Stimulated activated CD4-positive, alpha-beta T cell treated with anti-CD3 and anti-CD28 coated beads, Interleukin-12 subunit alpha, Interleukin-12 subunit beta, amount 100 ng/mL, for 4 hours (primary cell): ENCODE measurements around the gene BUB3.

Experiments used
- DNase-seq: peaks from one replicate; pipeline ENCODE4 v3.0.0-alpha.2; 2020

BUB3 gene

DNA sequence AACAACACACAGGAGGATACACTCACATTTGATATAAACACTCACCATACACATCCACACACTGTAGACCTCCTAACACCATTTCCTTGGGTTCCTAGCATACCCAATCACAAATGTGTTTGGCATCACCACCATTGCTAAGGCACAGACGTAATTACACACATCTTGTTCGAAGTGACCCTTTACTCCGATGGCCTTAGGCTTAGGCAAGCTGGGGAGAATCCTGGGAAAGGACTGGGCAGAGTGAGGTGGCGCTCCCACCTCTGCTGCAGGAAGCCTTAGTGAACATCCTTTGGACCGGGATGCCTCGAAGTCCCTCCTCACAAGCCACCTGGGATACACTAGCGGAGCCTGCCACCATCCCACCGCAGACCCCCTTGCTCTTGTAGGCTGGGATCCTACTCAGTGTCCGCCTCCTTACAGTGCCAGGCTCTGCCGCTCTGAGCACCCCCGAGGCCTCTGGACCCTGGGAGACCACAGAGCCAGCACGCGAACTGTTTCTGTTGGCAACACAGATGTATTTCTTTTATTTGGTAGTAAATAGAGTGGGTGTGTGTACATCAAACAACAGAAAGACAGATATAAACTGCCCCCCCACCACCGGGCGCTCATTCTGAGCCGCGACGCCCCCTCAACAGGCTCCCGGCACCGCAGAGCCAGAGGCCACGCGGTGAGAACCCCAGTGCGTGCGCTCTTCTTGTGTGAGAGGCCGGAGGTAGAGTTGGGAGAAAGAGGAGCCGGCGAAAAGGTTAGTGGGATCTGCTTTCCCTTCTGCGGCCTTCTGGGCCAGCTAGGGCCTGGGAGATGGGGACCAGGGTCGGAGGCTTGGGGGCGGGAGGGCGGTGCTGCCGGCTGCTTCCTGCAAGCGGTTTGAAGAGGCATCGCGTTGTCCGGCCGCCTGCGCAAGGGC, 12.2 kb upstream of the BUB3 start:
- DNase-seq, result no peak

DNA sequence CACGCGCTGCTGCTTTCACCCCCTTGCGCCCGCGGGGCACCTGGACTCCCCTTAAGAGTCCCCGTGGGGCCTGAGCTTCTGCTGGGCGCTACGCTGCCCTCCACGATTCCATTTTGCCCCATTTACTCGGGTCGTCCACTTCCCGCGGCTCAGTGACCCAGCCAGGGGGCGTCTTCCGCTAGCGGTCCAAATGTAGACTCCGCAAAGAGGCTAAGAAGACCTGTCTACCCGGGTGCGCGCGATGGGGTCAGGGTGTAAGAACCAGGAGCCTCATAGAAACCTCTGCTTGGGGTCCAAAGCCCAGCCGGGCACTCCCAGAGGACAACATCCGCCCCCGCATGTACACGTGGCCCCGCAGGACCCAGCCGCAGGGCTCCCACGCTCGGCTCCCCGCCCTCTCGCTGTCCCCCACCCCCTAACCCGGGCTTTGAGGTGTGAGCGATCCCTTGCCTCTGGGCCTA, 11.5 kb upstream of the BUB3 start:
- DNase-seq, result no peak

DNA sequence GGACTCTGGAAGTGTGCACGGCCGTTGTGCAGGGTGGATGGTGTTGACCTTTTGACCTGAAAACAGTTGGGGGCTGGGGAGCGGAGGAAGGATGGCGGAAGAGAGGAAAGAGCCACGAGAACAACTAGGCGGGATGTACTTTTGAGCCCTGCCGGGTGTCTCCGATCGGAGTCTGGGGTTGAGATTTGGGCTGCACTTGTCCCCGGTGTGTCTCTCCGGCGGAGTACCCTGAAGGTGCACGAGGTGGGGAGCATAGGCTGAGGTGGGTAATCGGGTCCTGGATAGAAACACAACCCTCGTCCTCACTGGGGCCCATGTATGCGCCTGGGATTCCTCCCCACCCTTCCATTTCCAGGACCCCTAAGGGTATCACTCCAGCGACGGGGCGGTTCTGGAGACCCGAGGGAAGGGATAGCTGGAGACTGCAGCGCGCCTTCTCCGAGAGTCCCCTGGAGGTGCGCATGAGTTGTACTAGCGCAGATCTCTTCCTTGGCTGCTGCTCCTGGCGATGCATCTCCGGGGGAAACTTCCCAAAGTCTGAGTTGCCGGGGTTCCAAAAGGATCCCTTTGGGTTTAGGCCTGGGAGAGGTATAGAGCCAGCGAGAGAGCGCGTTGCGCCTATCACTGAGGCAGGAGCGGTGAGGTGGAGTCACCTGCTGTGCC, 10.9 kb upstream of the BUB3 start:
- DNase-seq, result no peak

DNA sequence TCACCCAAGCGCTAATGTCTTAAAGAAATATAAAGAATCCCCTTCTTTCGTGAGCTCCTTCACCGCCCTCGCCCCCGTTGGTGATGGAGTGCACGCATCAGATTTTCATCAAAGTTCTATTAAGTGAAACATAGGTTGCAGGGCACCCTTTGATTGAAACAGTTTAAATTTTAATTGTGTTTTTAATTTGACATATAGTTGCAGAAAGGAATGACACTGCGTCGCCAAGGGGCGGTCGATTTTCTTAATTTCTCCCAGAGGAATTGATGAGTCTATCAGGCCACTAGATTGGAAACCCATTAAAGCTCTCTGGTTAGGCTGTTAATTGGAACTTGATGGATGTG, 10.4 kb upstream of the BUB3 start:
- DNase-seq, result no peak

DNA sequence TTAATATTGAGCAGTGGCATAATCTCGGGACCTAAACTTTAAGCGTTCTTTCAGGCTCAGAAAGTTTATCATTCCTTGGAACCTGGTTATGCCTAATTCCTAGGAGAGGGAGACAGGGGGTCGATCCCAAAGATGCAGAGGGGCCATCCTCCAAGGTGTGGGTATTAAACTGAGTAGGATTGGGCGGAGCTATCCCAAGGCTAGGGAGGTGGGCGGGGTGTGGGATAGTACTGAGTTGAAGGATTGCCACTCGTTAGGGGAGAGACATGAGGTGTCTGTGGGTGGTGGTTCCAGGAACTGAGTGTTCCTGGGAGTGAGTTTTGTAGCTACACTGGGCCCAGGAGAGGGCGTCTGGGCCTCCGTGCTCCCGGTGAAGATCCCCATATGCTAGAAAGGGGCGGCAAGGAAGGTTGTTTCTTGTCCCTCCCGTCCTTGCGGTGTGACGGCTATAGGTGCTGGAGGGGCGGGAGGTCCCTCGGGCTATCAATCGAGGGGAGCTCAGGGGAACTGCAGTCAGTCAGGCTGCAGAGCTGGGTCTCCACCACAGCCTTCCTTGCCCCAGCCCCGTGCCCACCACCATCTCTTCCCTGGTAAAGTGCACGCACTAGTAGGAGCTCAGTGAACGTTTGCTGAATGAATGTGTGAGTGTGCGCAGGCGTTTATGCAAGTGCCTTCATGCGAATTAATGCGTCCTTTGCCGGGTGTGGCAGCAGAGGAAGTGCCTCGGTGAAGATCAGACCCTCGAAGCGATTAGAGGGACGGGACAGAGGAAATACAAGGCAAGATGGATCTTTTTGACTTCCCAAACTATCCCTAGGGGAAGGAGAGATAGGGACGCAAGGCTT, 9.3 kb upstream of the BUB3 start:
- no peak for DNase-seq

DNA sequence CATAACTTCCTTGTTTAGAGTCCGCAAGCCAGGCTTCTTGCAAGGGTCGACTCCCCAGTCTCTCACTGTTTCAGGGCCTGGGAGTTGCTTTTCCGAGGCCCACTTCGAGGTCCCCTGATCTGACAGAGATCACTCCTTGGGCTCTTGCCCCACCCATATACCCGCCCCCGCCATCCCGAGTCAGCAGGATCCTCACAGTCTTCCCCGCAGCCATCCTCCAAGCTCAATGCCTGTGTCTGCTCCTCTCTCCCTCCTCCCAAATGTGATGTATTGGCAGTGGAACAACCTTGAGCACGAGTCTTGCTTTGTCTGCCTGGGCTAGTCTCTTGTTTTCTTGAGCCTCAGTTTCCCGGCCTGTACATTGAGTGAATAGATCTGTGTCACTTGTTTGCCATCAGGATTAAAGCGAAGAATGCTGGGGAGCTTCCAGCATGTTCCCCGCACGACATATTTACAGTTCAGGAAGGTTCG, 8.6 kb upstream of the BUB3 start:
- DNase-seq, result no peak

DNA sequence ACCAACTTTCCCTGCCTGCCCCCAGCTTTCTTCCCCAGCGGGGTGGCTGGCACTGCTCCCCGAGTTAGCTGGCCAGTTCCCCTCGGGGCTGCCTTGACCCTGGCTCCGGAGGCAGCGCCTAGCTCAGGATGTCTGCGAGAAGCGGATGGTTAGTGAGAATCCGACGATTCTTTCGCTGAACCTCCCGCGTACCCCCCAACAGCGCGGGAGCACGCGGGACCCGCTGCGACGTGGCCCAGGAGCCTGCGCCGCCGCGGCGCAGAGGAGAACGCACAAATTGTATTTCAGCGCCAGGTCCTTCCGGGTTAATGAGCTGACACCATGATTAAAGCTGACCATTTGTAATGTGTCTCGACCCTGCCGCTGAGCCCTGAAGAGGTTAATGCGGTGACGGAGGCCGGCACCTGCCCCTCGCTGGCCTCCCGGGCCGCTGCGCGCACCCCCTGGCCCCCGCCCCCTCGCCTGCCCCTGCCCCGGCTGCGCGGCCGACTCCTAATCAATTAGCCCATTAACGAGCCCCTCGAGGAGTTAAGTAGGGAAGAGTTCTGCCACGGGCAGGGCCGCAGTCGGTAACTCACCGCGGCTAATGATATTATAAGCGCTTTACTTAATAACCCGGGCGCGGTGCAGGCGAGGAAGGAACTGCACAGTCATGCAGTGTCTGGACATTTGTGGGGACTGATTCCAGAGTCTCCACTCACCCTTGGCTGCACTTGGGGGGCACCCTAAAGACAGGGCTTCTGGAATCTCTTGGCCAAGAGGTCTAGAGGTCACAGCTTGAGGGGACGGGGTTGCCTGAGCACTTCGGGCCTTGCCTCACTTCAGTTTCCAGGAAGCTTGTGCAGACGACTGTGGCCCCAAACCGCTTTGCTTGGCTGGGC, 7.9 kb upstream of the BUB3 start:
- DNase-seq, result no peak

DNA sequence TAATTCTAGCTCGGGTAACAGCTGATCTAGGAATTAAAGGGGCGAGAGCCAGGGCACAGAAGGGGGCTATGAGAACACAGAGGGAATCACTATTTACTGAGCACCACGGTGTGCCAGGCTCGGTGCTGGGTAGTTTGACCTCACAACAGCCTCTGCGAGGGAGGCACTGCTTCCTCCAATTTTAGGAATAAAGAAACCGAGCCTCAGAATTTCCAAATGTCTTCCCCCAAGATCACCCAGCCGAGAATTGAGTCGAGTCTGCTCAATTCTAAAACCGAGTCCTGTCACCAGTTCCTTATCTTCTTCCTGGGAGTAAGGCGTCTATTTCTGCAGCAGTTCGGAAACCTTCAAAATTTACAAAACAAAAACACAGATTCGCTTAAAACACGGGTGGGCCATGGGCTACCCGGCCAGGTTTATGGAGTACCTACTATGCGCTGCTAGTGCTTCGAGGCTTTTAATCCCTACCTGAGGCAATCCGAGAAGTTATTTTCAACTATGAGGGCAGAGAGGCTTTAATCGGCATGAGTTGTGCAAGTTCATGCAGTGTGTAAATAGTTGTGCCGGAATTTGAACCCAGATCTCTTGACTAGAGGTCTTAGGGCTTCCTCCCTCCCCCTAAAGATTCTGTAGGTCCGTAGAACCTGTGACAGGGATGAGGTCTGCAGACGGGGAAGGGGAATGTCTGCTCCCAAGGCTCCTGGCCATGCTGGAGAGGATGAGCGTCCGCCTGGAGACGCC, 7.1 kb upstream of the BUB3 start:
- no peak for DNase-seq

DNA sequence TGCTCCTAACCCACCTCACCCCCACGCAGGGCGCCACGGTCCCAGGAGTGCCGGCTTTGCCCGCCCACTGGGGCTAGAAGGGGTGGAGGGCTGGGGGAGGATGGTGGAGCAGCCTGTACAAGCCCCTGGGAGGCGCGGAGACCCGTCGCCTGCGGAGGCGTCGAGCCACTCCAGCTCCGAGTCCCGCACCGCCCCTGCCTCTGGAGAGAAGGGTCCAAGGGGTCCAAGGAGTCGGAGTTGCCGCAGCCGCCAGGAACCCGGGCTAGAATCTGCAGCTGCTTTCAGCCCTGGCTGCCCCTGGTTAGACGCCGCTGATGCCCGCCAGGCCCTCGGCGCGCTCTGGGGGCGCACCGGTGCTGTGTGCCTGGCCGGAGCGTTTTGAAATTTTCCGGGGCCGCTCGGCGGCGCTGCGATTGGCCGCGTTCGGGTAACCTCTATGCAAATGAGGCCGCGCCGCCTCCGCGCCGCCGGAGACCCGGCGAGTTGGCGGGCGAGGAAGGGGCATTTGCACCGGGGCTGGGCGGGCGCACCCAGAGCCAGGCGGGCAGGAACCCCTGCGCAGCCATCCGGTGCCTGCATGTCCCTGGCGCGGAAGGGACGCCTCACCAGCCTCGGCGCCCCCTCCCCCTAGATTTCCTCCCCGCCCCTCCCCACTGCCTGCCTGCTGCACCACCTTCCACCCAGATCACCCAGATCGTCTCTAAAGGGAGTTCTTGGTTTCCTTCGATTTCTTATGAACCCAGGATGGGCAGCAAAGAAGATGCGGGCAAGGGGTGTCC, 6.4 kb upstream of the BUB3 start, which contains the start of gene HMX2:
TSS of gene HMX2 (plus strand) at position 502 of the 779 bp plus-strand sequence. CDS start at position 745, 243 bp downstream.
- DNase-seq, result no peak

DNA sequence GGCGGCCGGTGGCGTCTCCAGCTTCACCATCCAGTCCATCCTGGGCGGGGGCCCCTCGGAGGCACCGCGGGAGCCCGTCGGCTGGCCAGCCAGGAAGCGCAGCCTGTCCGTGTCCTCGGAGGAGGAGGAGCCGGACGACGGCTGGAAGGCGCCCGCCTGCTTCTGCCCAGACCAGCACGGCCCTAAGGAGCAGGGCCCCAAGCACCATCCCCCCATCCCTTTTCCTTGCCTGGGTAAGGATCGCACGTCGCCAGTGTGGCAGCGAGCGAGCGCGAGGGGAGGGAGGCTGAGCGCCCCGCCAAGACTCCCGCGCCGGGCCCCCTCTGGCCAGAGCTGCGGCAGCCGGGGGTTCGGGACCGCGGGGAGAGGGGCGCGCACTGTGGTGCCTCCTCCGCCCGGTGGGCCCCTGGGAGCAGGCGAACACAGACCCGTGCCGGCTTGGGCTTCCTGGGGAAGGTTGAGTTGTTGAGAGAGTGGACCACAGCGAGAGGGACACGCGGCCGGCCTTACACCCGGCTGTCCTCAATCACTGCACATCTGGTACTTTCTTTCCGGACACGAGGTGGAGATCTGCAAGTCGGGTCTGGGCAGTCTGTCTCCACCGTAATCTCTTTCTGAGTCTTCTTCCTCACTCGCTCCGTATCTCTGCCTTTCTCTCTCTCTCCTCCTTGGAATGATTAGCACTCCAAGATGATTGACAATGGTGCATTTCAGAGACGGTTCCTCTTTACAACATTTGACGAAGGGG, 5.6 kb upstream of the BUB3 start:
- no peak for DNase-seq

DNA sequence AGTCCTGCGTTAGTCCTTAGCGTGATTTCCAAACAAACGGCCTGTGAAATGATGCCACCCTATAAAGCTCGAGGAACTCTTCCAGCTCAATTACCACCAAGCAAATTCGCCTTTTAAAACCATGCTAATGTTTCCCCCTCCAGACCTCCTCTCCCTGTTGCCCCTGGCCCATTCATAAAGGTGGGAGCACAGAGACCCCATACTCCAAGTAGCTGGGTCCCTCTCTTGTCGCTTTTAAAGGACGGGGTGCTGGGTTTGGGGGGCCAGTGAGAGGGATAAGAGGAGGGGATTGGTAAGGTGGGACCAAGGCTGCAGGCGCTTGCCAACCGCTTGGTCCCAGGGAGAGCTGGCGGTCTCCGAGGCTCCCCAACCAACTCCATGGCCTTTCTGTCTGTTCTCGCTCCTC, 5.0 kb upstream of the BUB3 start:
- DNase-seq, result no peak

DNA sequence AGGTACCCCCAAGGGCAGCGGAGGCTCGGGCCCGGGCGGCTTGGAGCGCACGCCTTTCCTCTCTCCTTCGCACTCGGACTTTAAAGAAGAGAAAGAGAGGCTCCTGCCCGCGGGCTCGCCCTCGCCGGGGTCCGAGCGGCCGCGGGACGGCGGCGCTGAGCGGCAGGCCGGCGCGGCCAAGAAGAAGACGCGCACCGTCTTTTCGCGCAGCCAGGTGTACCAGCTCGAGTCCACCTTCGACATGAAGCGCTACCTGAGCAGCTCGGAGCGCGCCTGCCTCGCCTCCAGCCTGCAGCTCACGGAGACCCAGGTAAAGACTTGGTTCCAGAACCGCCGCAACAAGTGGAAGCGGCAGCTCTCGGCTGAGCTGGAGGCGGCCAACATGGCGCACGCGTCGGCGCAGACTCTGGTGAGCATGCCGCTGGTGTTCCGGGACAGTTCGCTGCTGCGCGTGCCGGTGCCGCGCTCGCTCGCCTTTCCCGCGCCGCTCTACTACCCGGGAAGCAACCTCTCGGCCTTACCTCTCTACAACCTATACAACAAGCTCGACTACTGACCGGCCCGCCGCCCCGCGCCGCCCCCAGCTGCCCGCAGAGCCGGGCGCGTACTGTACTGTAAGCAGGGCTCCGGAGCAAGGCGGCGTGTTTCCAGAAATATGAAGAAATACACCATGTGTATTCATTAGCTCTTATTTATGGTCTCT, 4.5 kb upstream of the BUB3 start:
- DNase-seq, result no peak

DNA sequence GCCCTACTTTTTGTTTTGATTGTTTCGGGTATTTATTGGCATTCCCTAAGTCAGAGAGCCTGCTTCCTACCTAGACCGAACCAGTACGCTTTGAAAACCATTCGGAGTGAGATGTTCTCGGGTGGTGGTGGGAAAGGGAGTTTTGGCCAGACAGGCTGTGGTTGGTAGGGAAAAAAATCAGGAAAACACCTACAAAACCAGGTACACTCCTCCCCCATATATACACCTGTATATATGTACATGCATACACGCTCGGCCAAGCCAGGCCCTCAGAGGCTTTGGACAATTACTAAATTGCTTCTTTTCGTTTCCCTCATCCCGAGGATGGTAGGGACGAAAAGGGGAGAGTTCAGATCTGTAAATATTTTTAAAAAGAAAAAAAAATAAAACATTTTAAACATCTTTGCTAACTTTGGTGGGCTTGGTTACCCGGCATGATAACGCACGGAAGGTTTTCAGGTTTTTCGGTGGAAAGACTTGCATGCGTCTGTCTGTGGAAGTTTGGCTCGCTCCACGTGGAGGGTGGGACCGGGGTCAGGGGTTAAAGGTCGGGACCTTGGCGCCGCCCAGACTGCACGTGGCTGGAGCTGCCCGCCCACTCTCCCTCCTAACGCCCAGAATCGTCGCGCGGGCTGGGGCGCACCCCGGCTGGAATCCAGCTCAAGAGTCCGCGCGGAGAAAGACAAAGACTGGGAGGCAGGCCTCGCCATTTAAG, 3.8 kb upstream of the BUB3 start:
- no peak for DNase-seq

DNA sequence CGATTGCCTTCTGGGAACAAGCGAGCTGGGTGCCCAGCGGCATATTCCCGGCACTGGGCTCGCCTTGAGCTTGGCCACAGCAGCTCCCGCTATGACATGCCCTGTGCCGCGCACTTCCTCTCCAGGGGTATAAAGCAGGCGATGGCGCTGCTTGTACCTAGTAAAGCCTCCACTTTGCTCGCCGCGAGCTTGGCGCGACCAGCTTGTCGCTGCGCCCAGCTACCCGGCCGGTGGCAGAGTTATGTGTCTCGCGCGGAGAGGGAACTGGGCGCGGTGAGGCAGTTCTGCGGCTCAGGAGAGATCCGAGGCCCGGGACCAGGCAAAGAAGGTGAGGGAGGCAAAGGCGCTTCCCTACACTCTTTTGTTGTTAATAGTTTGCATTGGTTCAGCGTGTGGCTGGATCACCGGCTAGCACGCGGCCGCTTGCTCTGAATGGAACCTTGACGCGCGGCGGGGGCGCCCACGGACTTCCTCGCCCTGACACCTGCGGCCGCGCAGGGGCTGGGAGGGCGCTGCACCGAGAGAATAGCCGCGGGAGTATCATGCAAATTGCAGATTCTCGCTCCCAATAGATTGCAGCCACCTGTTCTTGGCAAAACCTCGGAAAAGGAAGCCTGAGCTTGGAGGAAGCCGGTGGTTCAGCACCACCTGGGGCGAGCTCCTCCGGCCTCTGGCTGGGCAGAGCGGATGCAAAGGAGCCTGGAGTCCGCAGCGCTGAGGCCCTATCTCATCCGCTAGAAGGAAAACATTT, 3.0 kb upstream of the BUB3 start:
- no peak for DNase-seq

DNA sequence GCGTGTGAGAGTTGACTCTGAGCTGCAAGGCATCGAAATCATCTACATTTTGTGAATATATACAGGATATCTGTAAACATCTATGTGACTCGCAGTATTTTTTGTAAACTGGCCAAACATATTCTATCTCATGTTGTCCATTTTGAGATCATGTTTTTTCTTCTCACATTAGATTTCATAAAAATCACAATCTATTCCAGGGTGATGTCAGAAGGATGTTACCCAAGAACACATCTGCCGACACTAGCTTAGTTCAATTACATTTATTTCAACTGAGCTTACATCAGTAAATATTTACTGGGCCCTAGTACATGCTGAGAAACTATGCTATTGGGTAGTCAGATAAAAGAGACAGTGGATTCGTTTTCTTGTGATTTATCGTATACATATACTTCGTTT, 2.5 kb upstream of the BUB3 start:
- DNase-seq, result no peak

DNA sequence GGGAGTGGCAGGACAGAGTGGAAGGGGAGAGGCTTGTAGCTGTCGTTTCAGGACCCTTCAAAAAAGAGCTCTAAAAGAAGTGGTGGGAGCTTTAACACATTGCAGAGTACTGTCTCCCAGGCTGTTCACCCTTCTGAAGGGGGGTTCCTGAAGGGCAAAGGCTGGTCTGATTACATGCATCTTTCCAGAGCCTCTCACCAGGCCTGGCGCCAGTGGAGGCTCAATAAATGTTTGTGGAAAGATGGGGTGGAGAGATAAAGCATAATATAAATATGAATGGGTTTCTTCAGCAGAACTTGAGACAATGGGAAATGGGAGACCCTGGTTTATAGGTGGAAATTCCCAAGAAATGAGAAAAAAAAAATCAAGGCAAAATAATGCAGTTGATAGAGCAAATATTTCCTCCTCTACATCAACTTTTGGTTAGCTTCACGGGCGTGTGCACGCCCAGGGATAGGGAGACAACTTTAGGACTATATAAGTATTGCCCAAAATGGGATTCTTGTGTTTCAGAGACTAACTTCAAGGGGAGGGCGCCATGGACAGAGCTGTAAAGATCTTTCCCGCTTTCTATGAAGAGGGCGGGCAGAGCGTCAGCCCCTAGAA, 613 bp upstream of the BUB3 start:
- no peak for DNase-seq
